ENCODE data around the gene TDRD7.
"Not testable (repeated sequence)": the region's sequence is repeated elsewhere in the genome, so short reads cannot be mapped to it uniquely, and the experiment has no call there.

Gene TDRD7

DNA sequence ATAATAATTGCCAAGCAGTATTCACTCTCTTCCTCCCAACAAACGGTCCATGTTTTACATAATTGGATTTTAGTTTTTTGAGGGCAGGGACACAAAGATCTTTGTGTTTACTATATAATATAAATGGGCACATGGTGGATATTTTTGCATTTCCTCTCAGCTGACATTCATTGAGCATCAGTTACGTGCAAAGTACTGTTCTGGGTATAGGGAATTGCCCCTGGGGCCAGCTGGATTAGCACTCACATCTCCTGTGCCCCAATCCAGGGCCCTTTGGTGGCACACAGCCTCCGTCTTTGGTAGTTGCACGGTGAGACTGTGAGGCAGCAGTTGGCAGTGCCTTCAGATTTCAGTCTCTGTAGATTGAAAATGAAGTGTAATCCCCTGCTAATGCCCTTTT, 1.6 kb downstream of the TDRD7 start:
- in situ Hi-C loops (cut with MboI; ENCODE audit: low pct_unique_long_range_greater_than_20kb, low sequenced_read_pairs) = no loop called here
- DNase-seq = no peak

- DNase-seq = no peak
- in situ Hi-C loops (cut with MboI; ENCODE audit: low pct_unique_long_range_greater_than_20kb, low sequenced_read_pairs) = no loop called here
Measured at GRCh38 chr9:97415146-97415545, 3.2 kb downstream of the TDRD7 start.

- no peak for DNase-seq
- in situ Hi-C loops (cut with MboI; ENCODE audit: low pct_unique_long_range_greater_than_20kb, low sequenced_read_pairs) = no loop called here
Measured at GRCh38 chr9:97418880-97419279, 7.0 kb downstream of the TDRD7 start.

GRCh38 chr9:97419309-97419867, 7.5 kb downstream of the TDRD7 start:
- DNase-seq = no peak
- in situ Hi-C loops (cut with MboI; ENCODE audit: low pct_unique_long_range_greater_than_20kb, low sequenced_read_pairs) = no loop called here

- DNase-seq = no peak
- in situ Hi-C loops (cut with MboI; ENCODE audit: low pct_unique_long_range_greater_than_20kb, low sequenced_read_pairs) = no loop called here
Measured at GRCh38 chr9:97425336-97425972, 13.6 kb downstream of the TDRD7 start.

DNA sequence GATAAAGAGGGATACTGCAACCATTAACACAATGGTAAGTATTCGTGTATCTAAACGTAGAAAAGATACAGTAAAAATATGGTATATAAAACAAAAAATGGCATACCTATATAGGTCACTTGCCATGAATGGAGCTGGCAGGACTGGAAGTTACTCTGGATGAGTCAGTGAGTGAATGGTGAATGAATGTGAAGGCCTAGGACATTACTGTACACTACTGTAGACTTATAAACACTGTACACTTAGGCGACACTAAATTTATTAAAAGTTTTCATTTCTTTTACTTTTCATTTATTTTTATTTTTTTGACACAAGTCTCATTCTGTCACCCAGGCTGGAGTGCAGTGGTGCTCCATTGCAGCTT, 14.1 kb downstream of the TDRD7 start:
- in situ Hi-C loops (cut with MboI; ENCODE audit: low pct_unique_long_range_greater_than_20kb, low sequenced_read_pairs) = no loop called here
- DNase-seq = no peak

- in situ Hi-C loops (cut with MboI; ENCODE audit: low pct_unique_long_range_greater_than_20kb, low sequenced_read_pairs) = no loop called here
- no peak for DNase-seq
Measured at GRCh38 chr9:97427885-97428284, 16.0 kb downstream of the TDRD7 start.

- no peak for DNase-seq
- in situ Hi-C loops (cut with MboI; ENCODE audit: low pct_unique_long_range_greater_than_20kb, low sequenced_read_pairs) = no loop called here
Measured at GRCh38 chr9:97430316-97431043, 18.6 kb downstream of the TDRD7 start.

GRCh38 chr9:97431044-97431441, 19.1 kb downstream of the TDRD7 start:
- DNase-seq = no peak
- in situ Hi-C loops (cut with MboI; ENCODE audit: low pct_unique_long_range_greater_than_20kb, low sequenced_read_pairs) = no loop called here

- in situ Hi-C loops (cut with MboI; ENCODE audit: low pct_unique_long_range_greater_than_20kb, low sequenced_read_pairs) = no loop called here
- no peak for DNase-seq
Measured at GRCh38 chr9:97431549-97432143, 19.8 kb downstream of the TDRD7 start.

GRCh38 chr9:97437051-97437600, 25.2 kb downstream of the TDRD7 start:
- in situ Hi-C loops (cut with MboI; ENCODE audit: low pct_unique_long_range_greater_than_20kb, low sequenced_read_pairs) = no loop called here
- DNase-seq = no peak

DNA sequence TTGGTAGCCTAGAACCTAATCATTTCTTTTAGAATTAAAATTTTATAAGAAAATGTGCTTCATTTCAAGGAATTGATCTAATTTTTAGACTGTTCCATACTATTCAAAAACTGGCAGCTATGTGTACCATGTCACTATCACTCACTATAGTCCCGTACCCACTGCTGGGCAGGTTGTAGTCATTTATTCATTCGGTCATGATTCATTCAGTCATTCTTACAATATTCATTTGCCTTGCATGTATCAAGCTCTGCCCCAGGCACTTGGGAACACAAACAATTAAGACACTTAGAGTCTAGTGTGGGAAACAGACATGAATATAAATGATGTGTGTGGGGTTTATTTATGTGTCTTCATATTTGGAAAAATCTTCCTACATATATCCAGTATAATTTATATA, 26.4 kb downstream of the TDRD7 start:
- DNase-seq = no peak
- in situ Hi-C loops (cut with MboI; ENCODE audit: low pct_unique_long_range_greater_than_20kb, low sequenced_read_pairs) = no loop called here

DNA sequence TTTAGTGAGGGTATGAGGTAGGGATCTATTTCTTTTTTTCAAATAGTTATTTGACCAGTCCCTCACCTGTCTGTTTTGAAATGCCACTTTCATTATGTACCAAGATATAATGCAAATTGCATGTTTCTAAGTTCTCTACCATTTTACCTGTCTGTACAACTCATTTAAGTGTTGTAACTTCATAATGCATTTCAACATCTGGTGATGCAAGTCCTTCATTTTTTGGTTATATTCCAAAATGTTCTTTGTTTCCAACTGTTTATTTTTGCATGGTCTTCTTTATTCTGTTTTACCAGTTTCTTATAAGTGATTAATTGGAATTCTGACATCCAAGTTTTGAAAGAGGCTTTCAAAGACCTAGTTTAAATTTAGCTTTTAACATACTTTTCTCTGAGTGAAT, 26.8 kb downstream of the TDRD7 start:
- in situ Hi-C loops (cut with MboI; ENCODE audit: low pct_unique_long_range_greater_than_20kb, low sequenced_read_pairs) = no loop called here
- no peak for DNase-seq

GRCh38 chr9:97440160-97440559, 28.3 kb downstream of the TDRD7 start:
- DNase-seq = no peak
- in situ Hi-C loops (cut with MboI; ENCODE audit: low pct_unique_long_range_greater_than_20kb, low sequenced_read_pairs) = no loop called here

GRCh38 chr9:97441729-97442128, 29.8 kb downstream of the TDRD7 start:
- DNase-seq = no peak
- in situ Hi-C loops (cut with MboI; ENCODE audit: low pct_unique_long_range_greater_than_20kb, low sequenced_read_pairs) = no loop called here

DNA sequence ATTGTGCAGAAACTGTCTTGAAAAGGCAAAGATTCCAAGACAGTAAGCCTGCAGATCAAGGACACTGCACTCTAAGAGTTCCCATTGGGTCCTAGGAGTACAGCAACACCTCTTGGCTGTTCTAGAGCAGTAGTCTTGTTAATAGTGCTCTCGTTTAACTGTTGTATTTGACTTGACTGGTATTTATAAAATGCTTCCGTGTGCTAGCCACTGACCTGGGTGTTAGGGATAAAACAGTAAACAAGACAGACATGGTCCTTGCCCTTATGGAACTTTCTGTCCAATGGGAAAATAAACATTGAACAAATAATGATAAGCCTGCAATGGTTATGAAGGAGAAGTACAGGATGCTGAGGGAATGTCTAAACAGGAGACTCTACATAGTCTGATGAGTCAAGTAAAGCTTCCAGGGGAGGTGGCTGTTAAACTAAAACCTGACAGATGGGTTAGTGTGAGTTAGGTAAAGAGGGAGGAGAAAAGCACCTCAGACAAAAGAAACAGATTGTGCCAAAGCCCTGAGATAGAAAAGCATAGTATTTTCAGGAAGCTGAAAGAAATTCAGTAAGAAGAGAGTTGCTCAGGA, 33.3 kb downstream of the TDRD7 start:
- in situ Hi-C loops (cut with MboI; ENCODE audit: low pct_unique_long_range_greater_than_20kb, low sequenced_read_pairs) = no loop called here
- DNase-seq = no peak

GRCh38 chr9:97447001-97447400, 35.1 kb downstream of the TDRD7 start:
- no peak for DNase-seq
- in situ Hi-C loops (cut with MboI; ENCODE audit: low pct_unique_long_range_greater_than_20kb, low sequenced_read_pairs) = no loop called here

DNA sequence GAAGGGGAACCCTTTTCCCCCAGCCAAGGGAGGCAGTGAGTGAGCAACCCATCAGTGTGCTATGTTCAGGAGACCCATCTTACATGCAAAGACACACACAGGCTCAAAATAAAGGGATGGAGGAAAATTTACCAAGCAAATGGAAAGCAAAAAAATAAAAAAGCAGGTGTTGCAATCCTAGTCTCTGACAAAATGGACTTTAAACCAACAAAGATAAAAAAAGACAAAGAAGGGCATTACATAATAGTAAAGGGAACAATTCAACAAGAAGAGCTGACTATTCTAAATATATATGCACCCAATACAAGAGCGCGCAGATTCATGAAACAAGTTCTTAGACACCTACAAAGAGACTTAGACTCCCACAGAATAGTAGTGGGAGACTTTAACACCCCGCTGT, 41.7 kb downstream of the TDRD7 start:
- DNase-seq; in situ Hi-C loops (cut with MboI; ENCODE audit: low pct_unique_long_range_greater_than_20kb, low sequenced_read_pairs): not testable (repeated sequence)

GRCh38 chr9:97456841-97457240, 44.9 kb downstream of the TDRD7 start:
- DNase-seq; in situ Hi-C loops (cut with MboI; ENCODE audit: low pct_unique_long_range_greater_than_20kb, low sequenced_read_pairs): not testable (repeated sequence)

GRCh38 chr9:97459326-97459725, 47.4 kb downstream of the TDRD7 start:
- DNase-seq = no peak
- in situ Hi-C loops (cut with MboI; ENCODE audit: low pct_unique_long_range_greater_than_20kb, low sequenced_read_pairs) = no loop called here
